ENCODE results near the gene PROM1. TPM values are rescaled to one million over a fixed set of nuclear protein-coding genes. Genes with fewer than 3 reads are reported as not detected.

PROM1 gene
- total and polyA plus RNA-seq, 7 donors, result 1.8 to 29.1 (median 4.4) TPM

DNA sequence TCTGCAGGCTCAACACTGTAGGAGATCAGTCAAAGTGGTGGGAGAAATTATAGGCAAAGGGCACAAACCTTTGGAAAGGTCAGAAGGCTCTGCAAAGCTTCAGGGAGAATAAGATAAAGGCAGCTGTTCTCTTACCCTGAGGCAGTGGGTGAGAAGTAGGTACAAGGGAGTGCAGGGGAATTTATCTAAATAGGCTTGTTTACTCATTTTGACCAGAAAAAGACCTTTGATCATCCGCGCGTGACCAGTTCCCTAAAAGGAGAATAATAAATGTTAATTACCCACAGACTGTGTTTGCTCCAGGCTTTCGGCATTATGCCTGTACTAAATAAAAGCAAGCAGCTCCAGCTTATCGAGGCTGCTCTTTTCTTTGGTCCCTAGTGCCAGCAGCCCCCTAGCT is 130.2 kb downstream of the PROM1 start:
- H3K9me3 ChIP-seq, result no peaks in the 10 kb centered on the region
- no peak overlapping the region for H3K4me3 ChIP-seq
- no peaks in the 10 kb centered on the region for H3K36me3 ChIP-seq
- no peak for DNase-seq
- TF ChIP-seq, protein P1, sequence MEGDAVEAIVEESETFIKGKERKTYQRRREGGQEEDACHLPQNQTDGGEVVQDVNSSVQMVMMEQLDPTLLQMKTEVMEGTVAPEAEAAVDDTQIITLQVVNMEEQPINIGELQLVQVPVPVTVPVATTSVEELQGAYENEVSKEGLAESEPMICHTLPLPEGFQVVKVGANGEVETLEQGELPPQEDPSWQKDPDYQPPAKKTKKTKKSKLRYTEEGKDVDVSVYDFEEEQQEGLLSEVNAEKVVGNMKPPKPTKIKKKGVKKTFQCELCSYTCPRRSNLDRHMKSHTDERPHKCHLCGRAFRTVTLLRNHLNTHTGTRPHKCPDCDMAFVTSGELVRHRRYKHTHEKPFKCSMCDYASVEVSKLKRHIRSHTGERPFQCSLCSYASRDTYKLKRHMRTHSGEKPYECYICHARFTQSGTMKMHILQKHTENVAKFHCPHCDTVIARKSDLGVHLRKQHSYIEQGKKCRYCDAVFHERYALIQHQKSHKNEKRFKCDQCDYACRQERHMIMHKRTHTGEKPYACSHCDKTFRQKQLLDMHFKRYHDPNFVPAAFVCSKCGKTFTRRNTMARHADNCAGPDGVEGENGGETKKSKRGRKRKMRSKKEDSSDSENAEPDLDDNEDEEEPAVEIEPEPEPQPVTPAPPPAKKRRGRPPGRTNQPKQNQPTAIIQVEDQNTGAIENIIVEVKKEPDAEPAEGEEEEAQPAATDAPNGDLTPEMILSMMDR (IDR thresholded peaks at IDR 0.05), result no peak
- TF ChIP-seq POLR2AphosphoS5 (IDR thresholded peaks at IDR 0.05) (no peak), EP300 (IDR thresholded peaks at IDR 0.05) (no peak), POLR2A (IDR thresholded peaks at IDR 0.05) (no peak)
- H3K4me1 ChIP-seq, result no peaks in the 10 kb centered on the region
- H3K27ac ChIP-seq, result no peak overlapping the region
- H3K27me3 ChIP-seq, result no peaks in the 10 kb centered on the region
- intact Hi-C loops (cut with DNase I), result no loop called here
- 18 to 80% methylated on average over 5 of the region's 5 CpGs for WGBS, 2 donors

DNA sequence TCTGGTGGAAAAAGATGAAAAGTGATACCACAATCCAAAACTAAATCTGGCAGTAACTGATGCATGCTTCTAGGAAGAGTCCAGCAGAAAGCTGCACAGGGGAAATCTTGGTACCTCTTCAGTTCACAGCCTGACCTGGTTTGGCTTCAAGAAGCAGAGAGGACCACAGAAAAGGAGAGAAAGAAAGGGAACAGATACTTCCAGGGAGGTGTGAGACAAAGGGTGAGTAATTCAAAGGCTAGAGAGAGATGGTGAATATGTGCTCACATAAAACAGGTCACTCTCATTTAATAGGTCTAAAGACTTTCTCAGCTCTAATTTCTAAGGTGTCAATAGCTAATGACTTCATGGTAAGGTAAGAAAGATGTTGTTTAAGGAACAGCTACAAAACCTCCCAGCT is 132.0 kb downstream of the PROM1 start:
- no peak overlapping the region for H3K27ac ChIP-seq
- H3K27me3 ChIP-seq, result no peaks in the 10 kb centered on the region
- no peaks in the 10 kb centered on the region for H3K9me3 ChIP-seq
- no peak overlapping the region for H3K4me3 ChIP-seq
- no peak for TF ChIP-seq EP300 (IDR thresholded peaks at IDR 0.05)
- TF ChIP-seq, protein P1 (IDR thresholded peaks at IDR 0.05), result no peak
- no peak for TF ChIP-seq POLR2A (IDR thresholded peaks at IDR 0.05)
- TF ChIP-seq POLR2AphosphoS5 (IDR thresholded peaks at IDR 0.05), result no peak
- intact Hi-C loops (cut with DNase I), result no loop called here
- no peaks in the 10 kb centered on the region for H3K4me1 ChIP-seq
- H3K36me3 ChIP-seq, result no peaks in the 10 kb centered on the region
- DNase-seq, result no peak

DNA sequence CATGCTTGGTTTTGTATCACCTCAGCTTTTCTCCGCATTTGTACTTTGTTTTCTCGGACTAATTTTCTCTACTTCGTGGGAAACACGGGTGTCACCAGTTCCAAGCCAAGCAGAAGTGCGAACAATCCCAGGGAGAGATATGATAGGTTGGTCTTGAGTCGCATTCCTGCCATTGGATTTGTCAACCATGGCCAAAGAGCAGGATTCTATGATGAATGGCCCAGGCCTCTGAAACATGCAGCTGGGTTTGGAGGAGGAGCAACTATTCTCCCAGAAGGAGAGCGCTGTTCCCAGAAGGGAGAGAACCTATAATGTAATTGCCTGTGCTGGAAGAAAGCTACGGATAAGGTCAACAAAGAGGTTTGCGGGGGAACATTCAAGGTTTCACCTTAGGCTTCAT is 135.0 kb downstream of the PROM1 start:
- no peak for TF ChIP-seq EP300 (IDR thresholded peaks at IDR 0.05)

DNA sequence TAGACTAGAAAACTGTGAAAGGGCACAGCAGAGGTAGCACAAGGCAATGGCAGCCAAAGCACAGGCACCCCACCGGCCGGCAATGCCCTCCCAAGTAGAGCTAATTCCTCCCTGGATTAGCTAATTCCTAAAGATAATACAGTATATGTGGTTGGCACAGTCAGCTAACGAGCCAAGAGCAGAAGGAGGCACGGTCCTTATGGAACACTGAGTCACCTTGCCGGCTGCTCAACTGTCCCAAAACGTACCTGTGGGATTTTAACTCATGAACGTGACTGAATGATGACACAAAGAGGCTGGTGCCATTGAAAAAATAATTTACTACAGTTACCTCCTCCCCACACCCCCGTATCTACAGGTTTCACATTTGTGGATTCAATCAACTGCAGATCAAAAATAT is 136.1 kb downstream of the PROM1 start:
- intact Hi-C loops (cut with DNase I), result no loop called here

More for the DNA sequence above, 135.0 kb downstream of the PROM1 start:
- no peaks in the 10 kb centered on the region for H3K9me3 ChIP-seq
- no peak for DNase-seq
- H3K4me1 ChIP-seq, result no peaks in the 10 kb centered on the region
- H3K36me3 ChIP-seq, result no peaks in the 10 kb centered on the region
- no peak overlapping the region for H3K4me3 ChIP-seq
- no peak overlapping the region for H3K27ac ChIP-seq
- WGBS, 2 donors, result 90 to 91% methylated on average over 9 of the region's 9 CpGs
- intact Hi-C loops (cut with DNase I), result no loop called here
- no peaks in the 10 kb centered on the region for H3K27me3 ChIP-seq

DNA sequence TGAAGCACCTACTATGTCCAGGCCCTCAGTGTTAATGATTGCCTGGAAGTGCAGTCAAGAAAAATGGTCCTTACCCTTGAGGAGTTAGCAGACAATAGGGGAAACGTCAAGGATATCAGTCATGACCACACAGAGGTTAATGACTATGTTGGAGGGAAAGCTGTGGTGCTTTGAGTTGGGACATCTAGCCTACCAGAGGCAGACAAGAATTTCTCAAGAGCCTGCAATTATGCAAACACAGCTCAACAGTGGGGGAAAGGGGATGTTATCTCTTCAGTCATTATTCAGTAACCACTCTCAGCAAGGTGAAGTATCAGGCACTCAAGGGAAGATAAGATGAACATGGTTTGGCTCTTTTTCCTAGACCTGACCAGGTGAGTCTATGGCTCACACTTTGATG is 138.3 kb downstream of the PROM1 start:
- Histone ChIP-seq H3K27ac (no peak overlapping the region), H3K4me3 (no peak overlapping the region), H3K4me1 (no peaks in the 10 kb centered on the region), H3K9me3 (no peaks in the 10 kb centered on the region), H3K36me3 (no peaks in the 10 kb centered on the region), H3K27me3 (no peaks in the 10 kb centered on the region)
- intact Hi-C loops (cut with DNase I), result no loop called here
- WGBS, 2 donors, result 81 to 91% methylated on average over 1 of the region's 1 CpG
- no peak for DNase-seq
- TF ChIP-seq POLR2AphosphoS5 (IDR thresholded peaks at IDR 0.05) (no peak), POLR2A (IDR thresholded peaks at IDR 0.05) (no peak), EP300 (IDR thresholded peaks at IDR 0.05) (no peak)
- TF ChIP-seq, protein P1 (IDR thresholded peaks at IDR 0.05), result no peak

More for the DNA sequence above, 136.1 kb downstream of the PROM1 start:
- 91 to 95% methylated on average over 8 of the region's 8 CpGs for WGBS, 2 donors
- H3K27me3 ChIP-seq, result no peaks in the 10 kb centered on the region
- no peak overlapping the region for H3K27ac ChIP-seq
- no peaks in the 10 kb centered on the region for H3K9me3 ChIP-seq
- H3K4me3 ChIP-seq, result no peak overlapping the region
- H3K4me1 ChIP-seq, result no peaks in the 10 kb centered on the region
- TF ChIP-seq EP300 (IDR thresholded peaks at IDR 0.05) (no peak), POLR2AphosphoS5 (IDR thresholded peaks at IDR 0.05) (no peak), POLR2A (IDR thresholded peaks at IDR 0.05) (no peak)
- TF ChIP-seq, protein P1 (IDR thresholded peaks at IDR 0.05), result no peak
- H3K36me3 ChIP-seq, result no peaks in the 10 kb centered on the region
- no peak for DNase-seq
